Stimulated activated CD8-positive, alpha-beta memory T cell treated with anti-CD3 and anti-CD28 coated beads, Interleukin-7, amount 100 ng/mL, for 48 hours (primary cell): ENCODE results near the gene SIN3B.
A peak's percentile ranks its signal among the peaks of the same experiment; 100 is the strongest.
"Not testable (repeated sequence)": the region's sequence is repeated elsewhere in the genome, so short reads cannot be mapped to it uniquely, and the experiment has no call there.

Source experiments
- DNase-seq, 2 donors: peaks; one replicate each; pipeline ENCODE4 v3.0.0-alpha.2; 2020; ENCODE audit warnings: low read depth in 1 of 2; ENCODE audit errors: extremely low read depth in 1 of 2

SIN3B gene

GRCh38 chr19:16829010-16829821, at the start of gene SIN3B:
Gene SIN3B (plus strand): TSS chr19:16829398. CDS start chr19:16829421, 23 bp downstream.
- DNase-seq, result peak; percentile 61 to 74

GRCh38 chr19:16779539-16780163, 49.5 kb upstream of the SIN3B start:
- no peak for DNase-seq

- DNase-seq, result no peak
These were observed 46.5 kb upstream of the SIN3B start for GRCh38 chr19:16782719-16783118.

GRCh38 chr19:16788479-16788878, 40.7 kb upstream of the SIN3B start:
- DNase-seq, result no peak

DNA sequence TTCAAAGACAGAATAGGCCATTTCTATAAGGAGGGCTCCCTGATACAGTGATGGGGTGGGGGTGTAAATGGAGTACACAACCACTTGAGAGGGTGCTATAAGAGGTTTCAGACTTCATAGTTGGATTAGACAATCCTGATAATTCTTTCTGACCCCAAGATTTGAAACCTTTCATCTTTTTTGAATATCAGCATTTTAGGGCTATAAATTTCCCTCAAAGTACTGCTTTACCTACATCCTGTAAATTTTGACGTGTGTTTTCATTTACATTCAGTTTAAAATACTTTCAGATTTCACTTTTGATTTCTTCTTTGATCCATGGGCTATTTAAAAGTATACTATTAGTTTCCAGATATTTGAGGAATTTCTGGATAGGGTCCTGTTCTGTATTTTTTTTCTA, 40.0 kb upstream of the SIN3B start:
- no peak for DNase-seq

DNA sequence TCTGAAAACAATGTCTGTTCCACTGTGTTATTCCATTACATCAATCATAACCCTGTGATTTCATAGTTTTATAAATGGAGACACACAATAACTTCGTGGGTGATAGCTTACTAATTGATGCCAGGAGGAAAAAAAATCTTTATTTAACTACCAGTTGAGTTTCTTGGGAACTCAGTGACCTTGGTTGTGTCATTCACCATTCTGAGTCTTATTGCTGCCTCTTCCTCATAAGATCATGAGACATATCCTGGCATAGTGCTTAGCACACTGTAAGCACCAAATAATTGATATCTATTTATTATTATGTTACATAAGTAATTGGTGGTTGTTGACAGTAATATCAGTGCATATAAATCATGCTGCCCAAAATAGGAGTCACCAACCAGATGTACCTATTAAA, 39.1 kb upstream of the SIN3B start:
- DNase-seq, result no peak

GRCh38 chr19:16791942-16792341, 37.3 kb upstream of the SIN3B start:
- DNase-seq, result no peak

DNA sequence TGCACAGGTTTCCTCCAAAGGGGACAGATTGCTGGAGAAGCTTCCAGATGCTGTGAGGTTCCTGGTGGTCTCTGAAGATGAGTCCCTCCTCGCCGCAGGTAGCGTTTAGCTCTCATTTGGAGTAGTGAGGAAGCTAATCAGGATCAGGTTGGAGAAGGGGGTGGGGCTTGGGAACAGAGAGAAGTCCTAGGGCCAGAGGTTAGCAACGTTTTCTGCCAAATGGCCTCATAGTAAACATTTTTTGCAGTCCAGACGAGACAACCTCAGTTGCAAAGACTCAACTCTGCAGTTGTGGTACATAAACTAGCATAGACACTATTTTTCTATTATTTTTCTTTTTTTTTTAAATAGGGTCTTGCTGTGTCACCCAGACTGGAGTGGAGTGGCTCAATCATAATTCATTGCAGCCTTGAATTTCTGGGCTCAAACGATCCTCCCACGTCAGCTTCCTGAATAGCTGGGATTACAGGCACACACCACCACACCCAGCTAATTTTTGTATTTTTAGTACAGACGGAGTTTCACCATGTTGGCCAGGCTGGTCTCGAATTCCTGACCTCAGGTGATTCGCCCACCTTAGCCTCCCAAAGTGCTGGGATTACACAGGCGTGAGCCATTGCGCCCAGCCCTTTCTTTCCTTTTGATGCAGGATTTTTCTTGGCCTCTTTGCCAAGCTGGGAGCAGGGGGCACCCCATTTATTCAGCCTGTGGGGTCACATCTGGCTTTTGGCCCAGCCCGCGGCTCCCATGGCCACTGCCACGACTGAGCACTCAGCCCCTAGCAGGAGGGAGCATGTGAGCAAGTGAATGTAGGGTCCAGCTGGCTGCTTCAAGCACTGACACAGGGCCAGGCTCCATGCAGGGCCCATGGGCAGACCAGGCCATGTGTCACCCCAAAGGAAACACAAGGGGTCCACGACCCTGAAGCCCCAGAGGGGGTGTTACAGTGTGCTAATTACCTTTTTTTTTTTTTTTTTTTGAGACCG, 34.4 kb upstream of the SIN3B start:
- DNase-seq, result no peak

GRCh38 chr19:16795731-16796130, 33.5 kb upstream of the SIN3B start:
- DNase-seq, result no peak

DNA sequence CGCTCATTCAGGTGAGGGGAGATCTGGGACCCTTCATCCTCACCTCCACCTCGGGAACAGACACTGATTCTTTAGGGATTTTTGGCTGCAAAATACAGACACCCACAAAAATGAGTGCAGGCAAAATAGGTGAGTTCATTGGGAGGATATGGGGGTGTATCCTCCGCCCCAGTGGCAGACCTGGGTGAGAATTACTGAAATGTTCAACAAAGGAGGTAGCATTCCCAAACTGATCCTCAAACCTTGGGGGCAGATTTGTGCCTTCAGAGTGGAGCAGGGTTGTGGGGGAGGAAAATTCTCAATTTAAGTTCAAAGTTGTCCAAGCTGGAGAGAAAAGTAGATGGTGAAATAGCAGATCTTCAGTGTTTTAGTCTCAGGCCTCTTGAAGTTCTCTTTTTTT, 31.3 kb upstream of the SIN3B start:
- DNase-seq, result no peak

GRCh38 chr19:16798326-16798725, 30.9 kb upstream of the SIN3B start:
- not testable (repeated sequence) for DNase-seq

GRCh38 chr19:16799740-16800139, 29.5 kb upstream of the SIN3B start:
- no peak for DNase-seq

- no peak for DNase-seq
These were observed 27.6 kb upstream of the SIN3B start for GRCh38 chr19:16801600-16802013.

DNA sequence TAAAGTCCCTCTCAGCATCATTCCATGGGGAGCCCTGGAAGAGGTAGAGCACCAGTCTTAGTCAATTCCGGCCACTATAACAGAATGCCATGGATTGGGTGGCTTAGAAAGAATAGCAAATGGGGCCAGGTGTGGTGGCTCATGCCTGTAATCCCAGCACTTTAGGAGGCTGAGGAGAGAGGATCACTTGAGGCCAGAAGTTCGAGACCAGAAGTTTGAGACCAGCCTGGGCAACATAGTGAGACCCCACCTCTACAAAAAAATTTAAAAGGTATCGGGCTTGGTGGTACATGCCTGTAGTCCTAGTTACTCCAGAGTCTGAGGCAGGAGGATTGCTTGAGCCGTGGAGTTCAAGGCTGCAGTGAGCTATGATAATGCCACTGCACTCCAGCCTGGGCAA, 25.0 kb upstream of the SIN3B start:
- no peak for DNase-seq

- DNase-seq, result no peak
These were observed 21.5 kb upstream of the SIN3B start for GRCh38 chr19:16807549-16808284.

DNA sequence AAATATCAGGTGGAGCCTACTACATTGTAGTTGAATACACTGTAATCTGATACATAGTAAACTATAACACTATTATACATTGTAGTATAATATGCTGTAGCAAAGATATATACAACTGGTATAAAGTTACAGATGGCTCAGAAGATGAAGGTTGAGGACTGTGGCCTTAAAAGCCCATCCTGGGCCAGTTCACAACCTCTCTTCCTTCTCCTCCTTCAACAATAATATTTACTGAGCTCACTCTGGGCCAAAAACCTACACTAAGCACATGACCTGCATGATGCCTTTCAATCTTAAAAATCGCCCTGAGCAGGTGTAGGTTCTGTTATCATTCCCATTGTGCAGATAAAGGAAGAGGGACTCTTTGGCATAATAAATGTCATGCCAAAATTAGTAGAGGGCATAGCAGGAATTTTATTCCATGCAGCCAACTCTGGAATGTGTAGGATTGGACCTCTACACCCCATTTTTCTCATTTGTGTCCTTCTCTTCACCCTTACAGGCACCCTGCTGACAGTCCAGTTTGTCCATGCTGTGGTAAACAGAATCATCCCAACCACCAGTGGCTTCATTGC, 14.6 kb upstream of the SIN3B start:
- no peak for DNase-seq

DNA sequence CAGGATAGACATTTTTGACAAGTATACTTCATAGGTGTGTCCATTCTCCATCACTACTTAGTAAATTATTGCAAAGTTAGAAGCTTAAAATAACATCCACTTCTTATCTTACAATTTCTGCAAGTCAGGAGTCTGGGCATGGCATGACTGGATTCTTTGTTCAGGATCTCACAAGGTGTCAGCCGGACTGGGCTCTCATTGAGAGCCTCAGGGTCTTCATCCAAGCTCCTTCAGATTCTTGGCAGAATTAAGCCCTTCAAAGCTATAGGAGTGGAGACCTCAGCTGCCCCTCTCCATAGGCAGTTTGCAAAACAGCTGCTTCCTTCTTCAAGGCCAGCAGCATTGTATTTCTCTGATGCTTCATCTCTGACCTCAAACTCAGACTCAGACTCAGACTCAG, 9.1 kb upstream of the SIN3B start:
- DNase-seq, result no peak

DNA sequence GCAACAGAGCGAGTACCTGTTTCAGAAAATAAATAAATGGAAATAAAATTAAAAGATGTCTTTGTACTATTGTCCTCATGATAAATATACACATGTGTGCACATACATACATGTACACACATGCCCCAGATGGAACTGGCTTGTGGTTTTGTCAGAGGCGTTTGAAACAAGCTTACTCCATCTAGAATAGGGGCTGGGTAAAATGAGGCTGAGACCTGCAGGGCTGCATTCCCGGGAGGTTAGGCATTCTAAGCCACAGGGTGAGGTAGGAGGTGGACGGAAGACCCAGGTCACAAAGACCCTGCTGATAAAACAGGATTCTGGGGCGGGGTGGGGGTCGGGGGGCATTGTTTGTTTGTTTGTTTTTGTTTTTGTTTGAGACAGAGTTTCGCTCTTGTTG, 8.1 kb upstream of the SIN3B start:
- no peak for DNase-seq

- no peak for DNase-seq
These were observed 6.5 kb upstream of the SIN3B start for GRCh38 chr19:16822648-16823047.

- DNase-seq, result no peak
These were observed 4.4 kb upstream of the SIN3B start for GRCh38 chr19:16824658-16825311.
